ENCODE measurements around the gene CREB1. TPM values are rescaled to one million over a fixed set of nuclear protein-coding genes. Genes with fewer than 3 reads are reported as not detected.
"Not testable (repeated sequence)": the region's sequence is repeated elsewhere in the genome, so short reads cannot be mapped to it uniquely, and the experiment has no call there.

Gene CREB1
- polyA plus RNA-seq, 1 experiment: 38.3 TPM

DNA sequence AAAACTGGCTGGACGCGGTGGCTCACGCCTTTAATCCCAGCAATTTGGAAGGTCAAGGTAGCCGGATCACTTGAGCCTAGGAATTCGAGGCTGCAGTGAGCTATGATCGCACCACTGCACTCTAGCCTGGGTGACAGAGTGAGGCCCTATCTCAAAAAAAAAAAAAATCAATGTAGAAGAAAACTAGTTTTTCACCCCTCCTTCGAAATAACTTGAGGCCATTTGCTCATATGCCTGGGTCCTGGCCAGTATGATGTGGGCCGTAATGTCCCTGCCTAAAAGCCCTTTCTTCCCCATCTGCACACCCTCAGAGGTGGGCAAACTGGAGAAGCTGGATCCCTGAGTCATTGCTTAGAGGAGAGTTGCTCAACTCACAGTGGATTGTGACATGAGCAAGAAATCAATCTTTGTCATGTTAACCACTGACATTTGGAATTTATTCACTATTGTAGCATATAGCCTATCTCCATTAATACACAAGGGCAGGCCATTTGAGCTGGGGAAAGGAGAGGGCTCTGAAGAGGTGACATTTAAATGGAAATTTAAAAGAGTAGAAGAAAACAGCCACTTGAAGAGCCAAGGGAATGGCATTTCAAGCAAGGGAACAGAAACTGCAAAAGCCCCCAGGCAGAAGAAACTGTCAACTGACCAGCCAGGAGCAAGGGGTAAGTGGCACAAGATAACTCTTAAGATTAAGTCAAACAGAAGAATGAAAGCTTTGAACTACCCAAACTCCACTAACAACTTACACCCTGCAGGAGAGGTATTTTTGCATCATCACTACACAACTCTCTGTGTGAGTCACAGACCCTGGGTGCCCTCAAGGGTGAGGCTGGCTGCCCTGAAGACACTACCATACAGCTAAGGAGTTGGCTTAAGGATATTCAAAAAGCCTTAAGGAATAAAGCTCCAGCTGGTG, 103.1 kb downstream of the CREB1 start:
- POLR2A ChIA-PET: interaction anchor here (0.5 to 1.4 kb wide), 3 partner anchors 15 to 103 kb away, joined by 5 to 8 read pairs (median 5); partner anchors contain the start of gene CREB1

DNA sequence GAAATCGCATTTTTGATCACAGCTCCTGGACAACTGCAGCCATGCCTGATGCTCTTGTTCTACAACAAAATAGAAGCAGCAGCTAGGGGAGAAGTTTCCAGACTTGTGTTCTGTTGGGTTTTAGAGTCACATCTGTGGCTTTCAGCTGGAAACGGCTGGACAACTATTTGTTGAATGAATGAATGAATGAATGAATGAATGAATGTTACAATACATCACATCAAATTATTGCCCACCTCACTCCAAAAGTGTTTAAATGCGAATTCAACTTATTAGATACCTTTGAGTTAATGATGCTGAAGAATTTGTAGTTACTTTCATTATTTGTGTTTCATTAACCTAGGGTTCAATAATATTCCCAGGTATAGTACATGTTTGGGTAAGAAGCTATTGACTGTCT, 103.9 kb downstream of the CREB1 start:
- no peak for DNase-seq (ENCODE audit: low read depth, low spot score)
- CTCF ChIA-PET: interaction anchor here (0.5 to 1.9 kb wide), 6 partner anchors 25 to 541 kb away, joined by 3 to 10 read pairs (median 4); no protein-coding TSS in a partner anchor
- H3K9me3 ChIP-seq (ENCODE audit: control insufficient read depth, insufficient read depth, low read length): no peaks in the 10 kb centered on the region
- POLR2A ChIA-PET: interaction anchor here (1.1 to 1.4 kb wide), 2 partner anchors 16 to 104 kb away, joined by 5 read pairs; partner anchors contain the start of gene CREB1
- H3K27ac ChIP-seq (ENCODE audit: low read depth, low read length): no peak overlapping the region
- TF ChIP-seq, protein P1, sequence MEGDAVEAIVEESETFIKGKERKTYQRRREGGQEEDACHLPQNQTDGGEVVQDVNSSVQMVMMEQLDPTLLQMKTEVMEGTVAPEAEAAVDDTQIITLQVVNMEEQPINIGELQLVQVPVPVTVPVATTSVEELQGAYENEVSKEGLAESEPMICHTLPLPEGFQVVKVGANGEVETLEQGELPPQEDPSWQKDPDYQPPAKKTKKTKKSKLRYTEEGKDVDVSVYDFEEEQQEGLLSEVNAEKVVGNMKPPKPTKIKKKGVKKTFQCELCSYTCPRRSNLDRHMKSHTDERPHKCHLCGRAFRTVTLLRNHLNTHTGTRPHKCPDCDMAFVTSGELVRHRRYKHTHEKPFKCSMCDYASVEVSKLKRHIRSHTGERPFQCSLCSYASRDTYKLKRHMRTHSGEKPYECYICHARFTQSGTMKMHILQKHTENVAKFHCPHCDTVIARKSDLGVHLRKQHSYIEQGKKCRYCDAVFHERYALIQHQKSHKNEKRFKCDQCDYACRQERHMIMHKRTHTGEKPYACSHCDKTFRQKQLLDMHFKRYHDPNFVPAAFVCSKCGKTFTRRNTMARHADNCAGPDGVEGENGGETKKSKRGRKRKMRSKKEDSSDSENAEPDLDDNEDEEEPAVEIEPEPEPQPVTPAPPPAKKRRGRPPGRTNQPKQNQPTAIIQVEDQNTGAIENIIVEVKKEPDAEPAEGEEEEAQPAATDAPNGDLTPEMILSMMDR (IDR thresholded peaks at IDR 0.05; ENCODE audit: low read depth, low read length): no peak
- no peak overlapping the region for H3K4me3 ChIP-seq (ENCODE audit: low read depth, low read length)
- no peaks in the 10 kb centered on the region for H3K27me3 ChIP-seq (ENCODE audit: control insufficient read depth, insufficient read depth, low read length)

More for the DNA sequence above, 103.1 kb downstream of the CREB1 start:
- Histone ChIP-seq H3K27ac (ENCODE audit: low read depth, low read length) (no peak overlapping the region), H3K9me3 (ENCODE audit: control insufficient read depth, insufficient read depth, low read length) (no peaks in the 10 kb centered on the region), H3K4me3 (ENCODE audit: low read depth, low read length) (no peak overlapping the region), H3K27me3 (ENCODE audit: control insufficient read depth, insufficient read depth, low read length) (no peaks in the 10 kb centered on the region)
- DNase-seq (ENCODE audit: low read depth, low spot score): no peak
- TF ChIP-seq, protein P1 (IDR thresholded peaks at IDR 0.05; ENCODE audit: low read depth, low read length): no peak
- CTCF ChIA-PET: interaction anchor here (0.6 to 1.9 kb wide), 5 partner anchors 61 to 439 kb away, joined by 3 to 10 read pairs (median 4); no protein-coding TSS in a partner anchor

DNA sequence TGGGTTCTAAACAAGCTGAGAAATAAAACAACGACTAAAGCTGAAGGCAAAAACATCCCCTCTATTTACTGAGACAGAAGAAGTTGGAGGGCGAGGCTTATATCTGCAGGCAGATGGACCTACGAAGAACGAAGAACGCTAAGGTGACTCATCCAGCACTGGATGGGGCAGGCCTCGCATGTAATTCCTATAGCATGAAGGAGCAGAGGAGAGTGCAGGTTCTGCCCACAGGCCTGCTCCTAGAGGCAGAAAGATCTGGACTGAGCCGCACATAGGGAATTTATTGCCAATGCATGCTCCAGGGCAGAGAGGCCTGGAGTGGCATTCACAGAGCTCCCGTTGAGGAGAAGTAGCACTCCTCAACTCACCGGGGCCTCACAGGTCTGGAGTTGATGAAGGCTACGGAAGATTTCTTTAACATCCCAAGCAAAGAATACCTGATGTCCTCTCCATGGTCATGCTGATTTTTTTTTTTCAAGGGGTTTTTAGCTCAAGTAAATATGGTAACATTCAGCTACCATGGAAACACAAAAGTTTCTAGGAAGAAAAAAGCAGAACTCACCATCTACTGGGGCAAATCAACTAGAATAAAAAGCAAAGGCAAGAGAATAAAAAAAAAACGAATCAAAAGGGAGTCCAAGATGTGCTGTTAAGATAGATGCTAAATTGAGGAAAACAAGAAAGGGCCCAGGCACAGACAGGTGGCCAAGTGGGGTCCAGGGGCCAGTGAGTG, 105.9 kb downstream of the CREB1 start:
- CTCF ChIA-PET: interaction anchor here (0.6 to 2.3 kb wide), 3 partner anchors 9 to 98 kb away, joined by 3 to 13 read pairs (median 3); partner anchors contain the start of gene METTL21A
- TF ChIP-seq, protein P1 (IDR thresholded peaks at IDR 0.05; ENCODE audit: low read depth, low read length): no peak
- no peak overlapping the region for H3K27ac ChIP-seq (ENCODE audit: low read depth, low read length)
- POLR2A ChIA-PET: interaction anchor here (0.6 kb wide), 1 partner anchor 69 kb away, joined by 3 read pairs; no protein-coding TSS in a partner anchor
- no peaks in the 10 kb centered on the region for H3K27me3 ChIP-seq (ENCODE audit: control insufficient read depth, insufficient read depth, low read length)
- H3K4me3 ChIP-seq (ENCODE audit: low read depth, low read length): no peak overlapping the region
- no peaks in the 10 kb centered on the region; the same call in 1 of the 2 replicates for H3K9me3 ChIP-seq (ENCODE audit: control insufficient read depth, insufficient read depth, low read length)
- DNase-seq (ENCODE audit: low read depth, low spot score): no peak

DNA sequence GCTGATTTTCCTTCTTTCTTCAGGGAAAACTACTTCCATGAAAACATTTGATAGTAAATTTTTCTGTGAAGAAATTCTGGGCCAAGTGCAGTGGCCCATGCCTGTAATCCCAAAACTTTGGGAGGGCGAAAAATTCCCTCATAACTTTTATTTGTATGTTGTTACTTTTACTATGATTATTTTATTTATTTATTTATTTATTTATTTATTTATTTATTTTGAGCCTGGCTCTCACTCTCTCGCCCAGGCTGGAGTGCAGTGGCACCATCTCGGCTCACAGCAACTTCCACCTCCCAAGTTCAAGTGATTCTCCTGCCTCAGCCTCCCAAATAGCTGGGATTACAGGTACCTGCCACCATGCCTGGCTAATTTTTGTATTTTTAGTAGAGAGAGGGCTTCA, 109.5 kb downstream of the CREB1 start:
- H3K27ac ChIP-seq (ENCODE audit: low read depth, low read length); H3K27me3 ChIP-seq (ENCODE audit: control insufficient read depth, insufficient read depth, low read length); DNase-seq (ENCODE audit: low read depth, low spot score); POLR2A ChIA-PET; H3K9me3 ChIP-seq (ENCODE audit: control insufficient read depth, insufficient read depth, low read length); H3K4me3 ChIP-seq (ENCODE audit: low read depth, low read length): not testable (repeated sequence)
- CTCF ChIA-PET: interaction anchor here (0.6 kb wide), 1 partner anchor 595 kb away, joined by 3 read pairs; no protein-coding TSS in a partner anchor

DNA sequence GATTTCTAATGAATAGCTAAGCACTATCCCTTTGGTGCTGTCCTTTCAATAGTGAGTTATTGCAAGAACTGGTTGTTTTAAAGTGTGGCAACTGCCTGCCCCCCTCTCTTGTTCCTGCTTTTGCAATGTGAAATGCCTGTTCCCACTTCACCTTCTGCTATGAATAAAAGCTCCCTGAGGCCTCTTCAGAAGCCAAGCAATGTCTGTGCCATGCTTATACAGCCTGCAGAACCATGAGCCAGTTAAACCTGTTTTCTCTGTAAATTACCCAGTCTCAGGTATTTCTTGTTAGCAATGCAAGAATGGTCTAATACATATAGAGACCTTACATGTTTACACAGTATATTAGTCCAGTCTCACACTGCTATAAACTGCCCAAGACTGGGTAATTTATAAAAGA, 110.4 kb downstream of the CREB1 start:
- CTCF ChIA-PET: interaction anchor here (0.6 kb wide), 1 partner anchor 594 kb away, joined by 3 read pairs; no protein-coding TSS in a partner anchor
- H3K4me3 ChIP-seq (ENCODE audit: low read depth, low read length): no peak overlapping the region
- no peaks in the 10 kb centered on the region; the same call in 1 of the 2 replicates for H3K9me3 ChIP-seq (ENCODE audit: control insufficient read depth, insufficient read depth, low read length)
- H3K27ac ChIP-seq (ENCODE audit: low read depth, low read length): no peak overlapping the region
- POLR2A ChIA-PET: no interaction called here
- no peak for DNase-seq (ENCODE audit: low read depth, low spot score)
- TF ChIP-seq, protein P1 (IDR thresholded peaks at IDR 0.05; ENCODE audit: low read depth, low read length): no peak
- no peaks in the 10 kb centered on the region for H3K27me3 ChIP-seq (ENCODE audit: control insufficient read depth, insufficient read depth, low read length)
